OCI-LY3 (cell line): ENCODE data around the gene USP17L26.
"Not testable (repeated sequence)": the region's sequence is repeated elsewhere in the genome, so short reads cannot be mapped to it uniquely, and the experiment has no call there.

Experiments
- H2AFZ ChIP-seq: fragments of 200-600, 300-600 bp; shearing (Covaris generic); 2 replicates; pipeline ENCODE4 v1.6.0; 2014; ENCODE audit warnings: antibody characterized with exemption, low read depth, low read length
- H3K27ac ChIP-seq: fragments of 200-600, 300-600 bp; sonication (generic); 2 replicates; pipeline ENCODE4 v1.5.1; 2014; ENCODE audit warnings: mild to moderate bottlenecking, low read length, moderate library complexity, mixed read lengths
- H3K27me3 ChIP-seq: fragments of 200-600, 300-600 bp; sonication (generic); 2 replicates; pipeline ENCODE4 v1.6.1; 2014; ENCODE audit warnings: low read depth, low read length, mixed read lengths
- H3K36me3 ChIP-seq: fragments of 200-600, 300-600 bp; sonication (generic); replicated peaks from 2 replicates; pipeline ENCODE3; 2014; ENCODE audit warnings: low read depth, low read length, mixed read lengths
- H3K4me1 ChIP-seq: fragments of 300-600, 200-600 bp; sonication (generic); 2 replicates; pipeline ENCODE4 v1.6.1; 2014; ENCODE audit warnings: low read length, mixed read lengths
- H3K4me2 ChIP-seq: fragments of 200-600, 300-600 bp; sonication (generic); 2 replicates; pipeline ENCODE4 v1.6.1; 2014; ENCODE audit warnings: low read length, mixed read lengths
- H3K4me3 ChIP-seq: fragments of 300-600, 200-600 bp; sonication (generic); 2 replicates; pipeline ENCODE4 v1.5.1; 2014; ENCODE audit warnings: antibody characterized with exemption, mild to moderate bottlenecking, low read length, moderate library complexity
- H3K79me2 ChIP-seq: fragments of 300-600, 200-600 bp; shearing (Covaris generic); 2 replicates; pipeline ENCODE4 v1.6.1; 2014; ENCODE audit warnings: mild to moderate bottlenecking, low read length, mixed read lengths
- H3K9ac ChIP-seq: fragments of 300-600, 200-600 bp; shearing (Covaris generic); 2 replicates; pipeline ENCODE4 v1.6.0; 2014; ENCODE audit warnings: mild to moderate bottlenecking, low read length, moderate library complexity
- H3K9me3 ChIP-seq: fragments of 200-600, 300-600 bp; shearing (Covaris generic); 2 replicates; pipeline ENCODE4 v1.6.1; 2014; ENCODE audit warnings: low read length, mixed read lengths; ENCODE audit not compliant: insufficient read depth
- H4K20me1 ChIP-seq: fragments of 200-600, 300-600 bp; sonication (generic); 2 replicates; pipeline ENCODE4 v1.6.1; 2016; ENCODE audit warnings: low read length, mixed read lengths; ENCODE audit not compliant: insufficient read depth

USP17L26 gene

DNA sequence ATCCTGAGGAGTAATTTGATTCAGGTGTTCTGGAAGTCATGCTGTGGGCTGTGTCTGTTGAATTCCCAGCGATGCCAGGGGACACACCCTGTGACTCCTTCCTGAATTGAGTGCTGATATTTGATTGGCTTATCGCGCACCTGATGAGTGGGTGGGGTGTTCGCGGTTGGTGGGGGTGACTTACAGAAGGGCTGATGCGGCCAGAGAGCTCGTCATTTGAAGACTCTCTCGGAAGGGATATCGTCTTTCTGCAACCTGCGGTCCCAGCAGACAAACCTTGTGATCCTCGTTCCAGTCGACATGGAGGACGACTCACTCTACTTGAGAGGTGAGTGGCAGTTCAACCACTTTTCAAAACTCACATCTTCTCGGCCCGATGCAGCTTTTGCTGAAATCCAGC lies at the start of gene USP17L26:
Gene USP17L26 (plus strand): TSS at position 301 of the 400 bp plus-strand sequence. CDS start 0 bp downstream, at position 301.
- not testable (repeated sequence) for H3K9ac ChIP-seq, H3K4me3 ChIP-seq, H3K9me3 ChIP-seq, H3K4me2 ChIP-seq, H3K27me3 ChIP-seq, H2AFZ ChIP-seq, H4K20me1 ChIP-seq, H3K79me2 ChIP-seq, H3K4me1 ChIP-seq, H3K36me3 ChIP-seq, H3K27ac ChIP-seq

GRCh38 chr4:9324191-9324590 lies 10.3 kb upstream of the USP17L26 start:
- H3K4me1 ChIP-seq, H3K9ac ChIP-seq, H4K20me1 ChIP-seq, H3K4me3 ChIP-seq, H3K79me2 ChIP-seq, H3K4me2 ChIP-seq, H3K36me3 ChIP-seq, H3K27me3 ChIP-seq, H3K9me3 ChIP-seq, H2AFZ ChIP-seq, H3K27ac ChIP-seq: not testable (repeated sequence)

- H3K79me2 ChIP-seq, H3K4me2 ChIP-seq, H3K4me3 ChIP-seq, H2AFZ ChIP-seq, H3K9me3 ChIP-seq, H3K4me1 ChIP-seq, H3K9ac ChIP-seq, H4K20me1 ChIP-seq, H3K27me3 ChIP-seq, H3K36me3 ChIP-seq, H3K27ac ChIP-seq: not testable (repeated sequence)
These were observed 9.6 kb upstream of the USP17L26 start, which contains the start of gene USP17L24 for GRCh38 chr4:9324865-9325264. USP17L24 (plus strand) TSS chr4:9325165; CDS start chr4:9325165, 0 bp downstream.

- not testable (repeated sequence) for H2AFZ ChIP-seq, H3K4me1 ChIP-seq, H3K4me2 ChIP-seq, H4K20me1 ChIP-seq, H3K9ac ChIP-seq, H3K79me2 ChIP-seq, H3K27me3 ChIP-seq, H3K4me3 ChIP-seq, H3K27ac ChIP-seq, H3K36me3 ChIP-seq, H3K9me3 ChIP-seq
These were observed 4.8 kb upstream of the USP17L26 start, which contains the start of gene USP17L25 for GRCh38 chr4:9329611-9330010. USP17L25 (plus strand) TSS chr4:9329911; CDS start chr4:9329911, 0 bp downstream.

GRCh38 chr4:9339103-9339502 lies 4.6 kb downstream of the USP17L26 start, which contains the start of gene USP17L5:
USP17L5 (plus strand) TSS chr4:9339403; CDS start chr4:9339403, 0 bp downstream.
- not testable (repeated sequence) for H3K36me3 ChIP-seq, H3K27me3 ChIP-seq, H3K4me2 ChIP-seq, H3K27ac ChIP-seq, H4K20me1 ChIP-seq, H3K4me1 ChIP-seq, H2AFZ ChIP-seq, H3K79me2 ChIP-seq, H3K9me3 ChIP-seq, H3K9ac ChIP-seq, H3K4me3 ChIP-seq

DNA sequence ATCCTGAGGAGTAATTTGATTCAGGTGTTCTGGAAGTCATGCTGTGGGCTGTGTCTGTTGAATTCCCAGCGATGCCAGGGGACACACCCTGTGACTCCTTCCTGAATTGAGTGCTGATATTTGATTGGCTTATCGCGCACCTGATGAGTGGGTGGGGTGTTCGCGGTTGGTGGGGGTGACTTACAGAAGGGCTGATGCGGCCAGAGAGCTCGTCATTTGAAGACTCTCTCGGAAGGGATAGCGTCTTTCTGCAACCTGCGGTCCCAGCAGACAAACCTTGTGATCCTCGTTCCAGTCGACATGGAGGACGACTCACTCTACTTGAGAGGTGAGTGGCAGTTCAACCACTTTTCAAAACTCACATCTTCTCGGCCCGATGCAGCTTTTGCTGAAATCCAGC lies 9.4 kb downstream of the USP17L26 start, which contains the start of gene USP17L27:
Gene USP17L27 (plus strand): TSS at position 301 of the 400 bp plus-strand sequence. CDS start 0 bp downstream, at position 301.
- not testable (repeated sequence) for H3K4me1 ChIP-seq, H4K20me1 ChIP-seq, H3K27me3 ChIP-seq, H3K4me2 ChIP-seq, H3K4me3 ChIP-seq, H3K9me3 ChIP-seq, H2AFZ ChIP-seq, H3K9ac ChIP-seq, H3K36me3 ChIP-seq, H3K27ac ChIP-seq, H3K79me2 ChIP-seq

DNA sequence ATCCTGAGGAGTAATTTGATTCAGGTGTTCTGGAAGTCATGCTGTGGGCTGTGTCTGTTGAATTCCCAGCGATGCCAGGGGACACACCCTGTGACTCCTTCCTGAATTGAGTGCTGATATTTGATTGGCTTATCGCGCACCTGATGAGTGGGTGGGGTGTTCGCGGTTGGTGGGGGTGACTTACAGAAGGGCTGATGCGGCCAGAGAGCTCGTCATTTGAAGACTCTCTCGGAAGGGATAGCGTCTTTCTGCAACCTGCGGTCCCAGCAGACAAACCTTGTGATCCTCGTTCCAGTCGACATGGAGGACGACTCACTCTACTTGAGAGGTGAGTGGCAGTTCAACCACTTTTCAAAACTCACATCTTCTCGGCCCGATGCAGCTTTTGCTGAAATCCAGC lies 14.1 kb downstream of the USP17L26 start, which contains the start of gene USP17L28:
Gene USP17L28 (plus strand): TSS at position 301 of the 400 bp plus-strand sequence. CDS start 0 bp downstream, at position 301.
- H3K36me3 ChIP-seq, H3K4me3 ChIP-seq, H3K27me3 ChIP-seq, H3K79me2 ChIP-seq, H3K4me2 ChIP-seq, H3K9me3 ChIP-seq, H3K9ac ChIP-seq, H4K20me1 ChIP-seq, H3K27ac ChIP-seq, H3K4me1 ChIP-seq, H2AFZ ChIP-seq: not testable (repeated sequence)

- H3K4me3 ChIP-seq, H4K20me1 ChIP-seq, H3K36me3 ChIP-seq, H3K9me3 ChIP-seq, H3K4me1 ChIP-seq, H3K27me3 ChIP-seq, H3K79me2 ChIP-seq, H3K4me2 ChIP-seq, H2AFZ ChIP-seq, H3K9ac ChIP-seq, H3K27ac ChIP-seq: not testable (repeated sequence)
These were observed 16.4 kb downstream of the USP17L26 start for GRCh38 chr4:9350866-9351265.

GRCh38 chr4:9353338-9353737 lies 18.9 kb downstream of the USP17L26 start, which contains the start of gene USP17L29:
USP17L29 (plus strand) TSS chr4:9353638; CDS start chr4:9353638, 0 bp downstream.
- not testable (repeated sequence) for H3K79me2 ChIP-seq, H3K27me3 ChIP-seq

DNA sequence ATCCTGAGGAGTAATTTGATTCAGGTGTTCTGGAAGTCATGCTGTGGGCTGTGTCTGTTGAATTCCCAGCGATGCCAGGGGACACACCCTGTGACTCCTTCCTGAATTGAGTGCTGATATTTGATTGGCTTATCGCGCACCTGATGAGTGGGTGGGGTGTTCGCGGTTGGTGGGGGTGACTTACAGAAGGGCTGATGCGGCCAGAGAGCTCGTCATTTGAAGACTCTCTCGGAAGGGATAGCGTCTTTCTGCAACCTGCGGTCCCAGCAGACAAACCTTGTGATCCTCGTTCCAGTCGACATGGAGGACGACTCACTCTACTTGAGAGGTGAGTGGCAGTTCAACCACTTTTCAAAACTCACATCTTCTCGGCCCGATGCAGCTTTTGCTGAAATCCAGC lies 28.4 kb downstream of the USP17L26 start, which contains the start of gene USP17L30:
Gene USP17L30 (plus strand): TSS at position 301 of the 400 bp plus-strand sequence. CDS start 0 bp downstream, at position 301.
- H3K27me3 ChIP-seq, H3K9me3 ChIP-seq, H3K79me2 ChIP-seq, H3K4me3 ChIP-seq, H2AFZ ChIP-seq, H4K20me1 ChIP-seq, H3K9ac ChIP-seq, H3K36me3 ChIP-seq, H3K4me1 ChIP-seq, H3K4me2 ChIP-seq, H3K27ac ChIP-seq: not testable (repeated sequence)

More at GRCh38 chr4:9353338-9353737, 18.9 kb downstream of the USP17L26 start, which contains the start of gene USP17L29:
- H3K9ac ChIP-seq, H3K4me1 ChIP-seq, H4K20me1 ChIP-seq, H3K4me2 ChIP-seq, H3K36me3 ChIP-seq, H3K4me3 ChIP-seq, H2AFZ ChIP-seq, H3K9me3 ChIP-seq, H3K27ac ChIP-seq: not testable (repeated sequence)
